Mucosa of rectum (tissue), 2 donors: ENCODE data around the gene COMMD9.

Experiments
- H3K27ac ChIP-seq, 2 donors: one replicate each; pipeline ENCODE4 v1.7.0; 2013; ENCODE audit warnings: inconsistent platforms in 2 of 2, low read depth in 2 of 2, low read length in 2 of 2
- H3K27me3 ChIP-seq, 2 donors: one replicate each; pipeline ENCODE4 v1.7.0; 2013; ENCODE audit warnings: low read length in 2 of 2; ENCODE audit not compliant: control insufficient read depth in 2 of 2, insufficient read depth in 2 of 2
- H3K36me3 ChIP-seq, 2 donors: one replicate each; pipeline ENCODE4 v1.7.0; 2013; ENCODE audit warnings: low read length in 2 of 2; ENCODE audit not compliant: control insufficient read depth in 2 of 2, insufficient read depth in 2 of 2
- H3K4me1 ChIP-seq, 2 donors: one replicate each; pipeline ENCODE4 v1.7.0; 2013; ENCODE audit warnings: low read length in 2 of 2, mild to moderate bottlenecking in 1 of 2; ENCODE audit not compliant: control insufficient read depth in 2 of 2, insufficient read depth in 2 of 2
- H3K4me3 ChIP-seq, 2 donors: one replicate each; pipeline ENCODE4 v1.7.0; 2013; ENCODE audit warnings: low read length in 2 of 2
- H3K9ac ChIP-seq, 2 donors: one replicate each; pipeline ENCODE4 v1.7.0; 2013; ENCODE audit warnings: low read length in 2 of 2, low read depth in 1 of 2, mild to moderate bottlenecking in 1 of 2
- H3K9me3 ChIP-seq, 2 donors: one replicate each; pipeline ENCODE4 v1.7.0; 2013; ENCODE audit warnings: low read length in 2 of 2; ENCODE audit not compliant: control insufficient read depth in 2 of 2
- donor health status: healthy.
- donor health status: Normal muscosa, but diverticular disease.

The COMMD9 gene

DNA sequence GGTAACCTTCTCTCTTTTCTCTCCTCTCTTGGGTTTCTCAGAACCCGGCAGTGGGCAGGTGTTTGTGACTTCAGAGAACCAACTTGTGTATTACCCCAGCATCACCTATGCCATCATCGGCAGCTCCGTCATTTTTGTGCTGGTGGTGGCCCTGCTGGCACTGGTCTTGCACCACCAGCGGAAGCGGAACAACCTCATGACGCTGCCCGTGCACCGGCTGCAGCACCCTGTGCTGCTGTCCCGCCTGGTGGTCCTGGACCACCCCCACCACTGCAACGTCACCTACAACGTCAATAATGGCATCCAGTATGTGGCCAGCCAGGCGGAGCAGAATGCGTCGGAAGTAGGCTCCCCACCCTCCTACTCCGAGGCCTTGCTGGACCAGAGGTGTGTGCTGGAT lies 62.2 kb downstream of the COMMD9 start:
- no peak overlapping the region for H3K9ac ChIP-seq
- H3K27me3 ChIP-seq, result no peaks in the 10 kb centered on the region
- no peaks in the 10 kb centered on the region for H3K9me3 ChIP-seq
- no peaks in the 10 kb centered on the region for H3K4me1 ChIP-seq
- H3K27ac ChIP-seq, result no peak overlapping the region
- H3K4me3 ChIP-seq, result no peak overlapping the region
- no peaks in the 10 kb centered on the region for H3K36me3 ChIP-seq

DNA sequence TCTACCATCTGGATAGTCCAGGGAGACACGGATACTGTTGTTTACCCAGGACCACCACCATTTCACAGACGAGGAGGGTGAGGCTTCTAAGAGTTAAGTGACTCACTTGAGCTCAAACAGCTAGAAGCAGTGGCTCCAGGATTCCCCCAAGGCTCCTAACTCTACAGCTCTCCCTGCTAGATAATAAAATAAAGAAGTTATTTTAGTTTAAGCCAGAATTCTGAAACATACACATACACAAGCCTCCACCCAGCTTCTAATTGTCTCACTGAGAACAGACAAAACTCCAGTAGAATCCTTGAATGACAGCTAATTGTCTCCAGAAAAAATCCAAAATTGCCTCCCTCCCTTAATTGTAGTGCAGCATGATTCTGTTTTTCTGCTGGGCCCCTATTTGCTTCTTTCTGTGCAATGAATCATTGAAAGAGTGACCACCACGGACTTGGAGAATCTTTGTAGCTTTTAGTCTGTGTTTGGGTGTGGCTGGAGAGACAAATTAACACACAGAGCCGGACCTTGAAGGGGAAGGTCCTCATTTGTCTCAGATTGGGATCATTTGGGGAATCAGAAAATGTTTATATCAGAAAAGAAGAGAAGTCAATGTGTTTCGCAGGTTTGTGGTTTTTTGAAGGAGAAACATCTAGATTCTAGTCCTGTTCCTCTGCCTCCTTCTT lies 64.9 kb downstream of the COMMD9 start:
- Histone ChIP-seq H3K9ac (no peak overlapping the region), H3K4me3 (no peak overlapping the region), H3K4me1 (no peaks in the 10 kb centered on the region), H3K36me3 (no peaks in the 10 kb centered on the region), H3K27me3 (no peaks in the 10 kb centered on the region), H3K9me3 (no peaks in the 10 kb centered on the region), H3K27ac (no peak overlapping the region)

DNA sequence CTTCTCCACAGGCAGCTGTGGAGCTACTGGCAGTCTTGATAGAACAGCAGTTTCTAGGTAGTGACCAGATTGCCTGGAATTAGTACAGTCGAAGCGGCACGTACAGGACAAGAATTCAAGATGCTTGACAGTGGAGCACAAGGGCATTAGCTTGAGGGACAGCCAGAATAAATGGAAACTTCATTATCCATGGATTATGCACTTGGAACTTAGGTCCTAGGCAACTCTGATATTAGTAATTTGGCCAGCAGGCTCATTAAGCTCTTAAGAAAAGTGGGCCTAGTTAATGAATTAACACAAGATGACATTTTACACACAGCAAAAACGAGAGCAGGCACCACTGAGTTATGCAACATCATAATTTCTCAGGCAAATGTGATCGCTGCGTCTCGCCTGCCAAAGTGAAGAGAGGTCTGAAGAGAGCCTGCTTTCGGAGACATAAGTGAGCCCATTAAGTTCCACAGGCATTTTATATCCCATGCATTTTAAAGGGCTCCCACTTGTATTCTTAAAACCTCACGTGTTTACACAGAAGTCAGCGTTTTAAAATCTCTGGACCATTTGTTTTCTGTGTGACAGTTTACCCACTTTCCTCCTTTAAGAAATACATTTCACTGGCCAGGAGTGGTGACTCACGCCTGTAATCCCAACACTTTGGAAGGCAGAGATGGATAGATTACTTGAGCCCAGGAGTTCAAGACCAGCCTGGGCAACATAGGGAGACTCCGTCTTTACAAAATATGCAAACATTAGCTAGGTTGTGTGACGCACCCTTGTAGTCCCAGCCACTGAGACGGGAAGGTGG lies 66.2 kb downstream of the COMMD9 start:
- Histone ChIP-seq H3K27me3 (no peaks in the 10 kb centered on the region), H3K4me3 (no peak overlapping the region), H3K4me1 (no peaks in the 10 kb centered on the region), H3K36me3 (no peaks in the 10 kb centered on the region), H3K9me3 (no peaks in the 10 kb centered on the region), H3K9ac (no peak overlapping the region), H3K27ac (no peak overlapping the region)
